Hepatocyte (in vitro differentiated cells): ENCODE data around the gene EHBP1L1. TPM values are rescaled to one million over a fixed set of nuclear protein-coding genes. Genes with fewer than 3 reads are reported as not detected.

ENCODE experiments used
- DNase-seq: peaks from one replicate; pipeline ENCODE4 v3.0.0-alpha.2; 2016; ENCODE audit warnings: low spot score
- H2AFZ ChIP-seq: fragments of 200-600 bp; sonication (generic); 2 replicates; pipeline ENCODE4 v1.6.0; 2016; ENCODE audit warnings: antibody characterized with exemption, mild to moderate bottlenecking
- H3K27ac ChIP-seq: fragments of 200-600 bp; sonication (generic); 2 replicates; pipeline ENCODE4 v1.5.1; 2016; ENCODE audit warnings: mild to moderate bottlenecking
- H3K27me3 ChIP-seq: fragments of 200-600 bp; sonication (generic); 2 replicates; pipeline ENCODE4 v1.6.1; 2016
- H3K36me3 ChIP-seq: fragments of 200-600 bp; sonication (generic); replicated peaks from 2 replicates; pipeline ENCODE4 v1.5.1; 2016; ENCODE audit warnings: low read depth; ENCODE audit not compliant: insufficient read depth
- H3K4me1 ChIP-seq: fragments of 200-600 bp; sonication (generic); 2 replicates; pipeline ENCODE4 v1.5.1; 2016; ENCODE audit warnings: mild to moderate bottlenecking, moderate library complexity; ENCODE audit not compliant: insufficient read depth
- H3K4me2 ChIP-seq: fragments of 200-600 bp; sonication (generic); 2 replicates; pipeline ENCODE4 v1.6.0; 2016
- H3K4me3 ChIP-seq: fragments of 200-600 bp; sonication (generic); 2 replicates; pipeline ENCODE4 v1.5.1; 2016; ENCODE audit warnings: mild to moderate bottlenecking
- H3K79me2 ChIP-seq: fragments of 200-600 bp; sonication (generic); 2 replicates; pipeline ENCODE4 v1.6.0; 2017; ENCODE audit warnings: mild to moderate bottlenecking
- H3K9me2 ChIP-seq: fragments of 200-600 bp; sonication (generic); replicated peaks from 2 replicates; pipeline ENCODE4 v1.6.0; 2017; ENCODE audit warnings: mild to moderate bottlenecking; ENCODE audit not compliant: insufficient read depth
- H3K9me3 ChIP-seq: fragments of 200-600 bp; sonication (generic); 2 replicates; pipeline ENCODE4 v1.5.1; 2016; ENCODE audit warnings: low read depth, mild to moderate bottlenecking
- H4K20me1 ChIP-seq: fragments of 200-600 bp; sonication (generic); 2 replicates; pipeline ENCODE4 v1.6.0; 2016; ENCODE audit warnings: mild to moderate bottlenecking; ENCODE audit not compliant: insufficient read depth, poor library complexity, severe bottlenecking
- CTCF ChIP-seq: fragments of 200-600 bp; sonication (generic); IDR thresholded peaks from 2 replicates; pipeline ENCODE4 v1.5.1; 2016; ENCODE audit warnings: antibody characterized with exemption, mild to moderate bottlenecking; ENCODE audit not compliant: poor library complexity
- EZH2 ChIP-seq: fragments of 200-600 bp; sonication (generic); IDR thresholded peaks from 2 replicates; pipeline ENCODE4 v1.6.1; 2016; ENCODE audit warnings: antibody characterized with exemption, mild to moderate bottlenecking, borderline replicate concordance
- EZH2phosphoT487 ChIP-seq: fragments of 200-600 bp; sonication (generic); IDR thresholded peaks from one replicate; pipeline ENCODE4 v1.6.1; 2018; ENCODE audit warnings: antibody characterized with exemption, mild to moderate bottlenecking, low read depth, moderate library complexity; ENCODE audit not compliant: unreplicated experiment, severe bottlenecking
- WGBS: methylation state at CpG from one replicate; pipeline ENCODE4 v1.1.6; 2016; ENCODE audit warnings: low lambda C conversion rate; ENCODE audit errors: missing lambda C conversion rate; 5-methylcytosine and 5-hydroxymethylcytosine counted together
- polyA plus RNA-seq: library from polyadenylated mRNA; unstranded; fragments of >200 nt; fragmentation: Nextera tagmentation; extraction: Ambion mirVana; gene quantifications from 2 replicates; pipeline ENCODE4 v1.2.1, GENCODE V29; 2016
- total RNA-seq: library from RNA; depleted of rRNA; stranded (reverse); fragments of >200 nt; gene quantifications from 2 replicates; pipeline ENCODE4 v1.2.3, GENCODE V29; 2014

The EHBP1L1 gene
- total and polyA plus RNA-seq, 2 experiments from 2014 or later: 12.5 to 20.9 TPM

DNA sequence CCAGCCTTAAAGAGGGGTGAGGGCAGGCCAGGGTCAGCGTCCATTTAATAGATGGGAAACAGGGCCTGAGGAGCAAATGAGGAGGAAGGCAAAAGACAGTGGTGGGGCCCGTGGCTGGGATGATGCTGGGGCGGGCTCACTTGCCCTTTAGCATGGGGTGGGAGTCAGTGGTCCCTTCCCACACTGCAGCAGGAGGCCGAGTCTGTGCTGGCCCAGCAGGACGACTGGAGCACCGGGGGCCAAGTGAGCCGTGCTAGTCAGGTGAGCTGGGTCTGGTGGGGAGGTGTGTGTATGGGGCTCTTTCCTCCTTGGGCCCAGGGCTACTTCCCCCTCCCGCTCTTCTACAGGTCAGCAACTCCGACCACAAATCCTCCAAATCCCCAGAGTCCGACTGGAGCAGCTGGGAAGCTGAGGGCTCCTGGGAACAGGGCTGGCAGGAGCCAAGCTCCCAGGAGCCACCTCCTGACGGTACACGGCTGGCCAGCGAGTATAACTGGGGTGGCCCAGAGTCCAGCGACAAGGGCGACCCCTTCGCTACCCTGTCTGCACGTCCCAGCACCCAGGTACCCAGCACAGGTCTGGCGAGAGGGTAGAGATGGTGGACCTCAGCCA, 38.1 kb upstream of the EHBP1L1 start:
- H4K20me1 ChIP-seq: peaks cover 23% of the 10 kb centered on the region
- no peak overlapping the region for H3K27ac ChIP-seq

GRCh38 chr11:65538232-65538914, 37.5 kb upstream of the EHBP1L1 start:
- 95% methylated on average over 41 of the region's 43 CpGs for WGBS
- peaks cover 23% of the 10 kb centered on the region for H4K20me1 ChIP-seq
- TF ChIP-seq EZH2phosphoT487: no peak
- no peak for TF ChIP-seq EZH2
- no peak for TF ChIP-seq CTCF
- no peak overlapping the region for H2AFZ ChIP-seq
- no peaks in the 10 kb centered on the region for H3K9me3 ChIP-seq
- H3K36me3 ChIP-seq: no peaks in the 10 kb centered on the region
- no peak overlapping the region for H3K4me3 ChIP-seq
- no peak overlapping the region for H3K27ac ChIP-seq
- peaks cover 24% of the 10 kb centered on the region for H3K4me1 ChIP-seq
- H3K4me2 ChIP-seq: no peak overlapping the region
- no peaks in the 10 kb centered on the region for H3K79me2 ChIP-seq
- no peaks in the 10 kb centered on the region for H3K9me2 ChIP-seq
- peak; percentile 12 for DNase-seq
- no peaks in the 10 kb centered on the region for H3K27me3 ChIP-seq

More for the DNA sequence above, 38.1 kb upstream of the EHBP1L1 start:
- Histone ChIP-seq H3K4me1 (peaks cover 24% of the 10 kb centered on the region), H3K4me2 (no peak overlapping the region), H3K36me3 (no peaks in the 10 kb centered on the region), H3K4me3 (no peak overlapping the region), H2AFZ (no peak overlapping the region), H3K9me2 (no peaks in the 10 kb centered on the region), H3K9me3 (no peaks in the 10 kb centered on the region), H3K27me3 (no peaks in the 10 kb centered on the region), H3K79me2 (no peaks in the 10 kb centered on the region)
- peak; percentile 17 for DNase-seq
- TF ChIP-seq EZH2phosphoT487 (no peak), EZH2 (no peak), CTCF (no peak)
- WGBS: 89% methylated on average over 18 of the region's 18 CpGs

GRCh38 chr11:65538915-65539743, 36.7 kb upstream of the EHBP1L1 start:
- H3K9me2 ChIP-seq: no peaks in the 10 kb centered on the region
- H3K4me3 ChIP-seq: no peak overlapping the region
- H3K27me3 ChIP-seq: no peaks in the 10 kb centered on the region
- peaks cover 24% of the 10 kb centered on the region for H3K4me1 ChIP-seq
- H3K4me2 ChIP-seq: peak overlapping the region; percentile 94
- no peaks in the 10 kb centered on the region for H3K36me3 ChIP-seq
- H2AFZ ChIP-seq: no peak overlapping the region
- H4K20me1 ChIP-seq: peaks cover 23% of the 10 kb centered on the region
- 58% methylated on average over 48 of the region's 92 CpGs for WGBS
- TF ChIP-seq CTCF (no peak), EZH2phosphoT487 (no peak), EZH2 (no peak)
- H3K27ac ChIP-seq: peak overlapping the region; percentile 71
- H3K79me2 ChIP-seq: peaks cover 2% of the 10 kb centered on the region
- no peaks in the 10 kb centered on the region for H3K9me3 ChIP-seq
- DNase-seq: no peak
